ENCODE data around the gene SRRM1. TPM values are rescaled to one million over a fixed set of nuclear protein-coding genes. Genes with fewer than 3 reads are reported as not detected.

The SRRM1 gene
- total and polyA plus RNA-seq, 2 experiments from 2014 or later, result 118 to 666 TPM

GRCh38 chr1:24717887-24718650 lies 75.0 kb downstream of the SRRM1 start:
- H3K4me1 Mint-ChIP-seq, result no peaks in the 10 kb centered on the region; the same call in 2 of the 3 replicates
- H3K27me3 Mint-ChIP-seq (ENCODE audit: insufficient read depth, low read depth, poor library complexity), result peaks cover 9% of the 10 kb centered on the region
- no peak overlapping the region for H3K27ac Mint-ChIP-seq
- no peaks in the 10 kb centered on the region for H3K27me3 ChIP-seq (ENCODE audit: insufficient read depth)
- H3K36me3 ChIP-seq (ENCODE audit: insufficient read depth), result no peaks in the 10 kb centered on the region
- H3K27ac ChIP-seq (ENCODE audit: low read depth), result no peak overlapping the region
- no peaks in the 10 kb centered on the region for H3K4me1 ChIP-seq (ENCODE audit: insufficient read depth)
- no peaks in the 10 kb centered on the region for H3F3A ChIP-seq (replicated peaks; ENCODE audit: low read depth)
- H3K4me2 ChIP-seq, result no peak overlapping the region
- H3K79me2 ChIP-seq (replicated peaks; ENCODE audit: insufficient read depth), result no peaks in the 10 kb centered on the region
- no peaks in the 10 kb centered on the region for H4K20me1 ChIP-seq (replicated peaks; ENCODE audit: insufficient read depth)
- peaks cover 5% of the 10 kb centered on the region; the same call in 2 of the 3 replicates for H3K36me3 Mint-ChIP-seq (ENCODE audit: low read depth)
- DNase-seq (ENCODE audit: low spot score), result no peak
- no peak overlapping the region for H3K4me3 ChIP-seq
- H3K9me3 Mint-ChIP-seq, result peaks cover 9% of the 10 kb centered on the region
- TF ChIP-seq ZNF114 (CRISPR knock-in tag; IDR thresholded peaks at IDR 0.05) (no peak), ZNF462 (CRISPR knock-in tag; IDR thresholded peaks at IDR 0.05) (no peak)
- no peak overlapping the region for H3K4me3 Mint-ChIP-seq
- no peak for ATAC-seq
- H3K9me2 ChIP-seq (ENCODE audit: insufficient read depth), result no peaks in the 10 kb centered on the region
- no peak overlapping the region for H2AFZ ChIP-seq

- no peak overlapping the region for H3K4me3 Mint-ChIP-seq
- H3K27me3 Mint-ChIP-seq (ENCODE audit: insufficient read depth, low read depth, poor library complexity), result peaks cover 15% of the 10 kb centered on the region
- H3K9me3 Mint-ChIP-seq, result peaks cover 9% of the 10 kb centered on the region
- Histone ChIP-seq H3K4me2 (no peak overlapping the region), H3K9me2 (ENCODE audit: insufficient read depth) (no peaks in the 10 kb centered on the region), H3K4me1 (ENCODE audit: insufficient read depth) (peaks cover 10% of the 10 kb centered on the region), H3F3A (replicated peaks; ENCODE audit: low read depth) (no peaks in the 10 kb centered on the region; the same call in 1 of the 2 replicates), H3K79me2 (replicated peaks; ENCODE audit: insufficient read depth) (no peaks in the 10 kb centered on the region), H2AFZ (no peak overlapping the region), H3K27me3 (ENCODE audit: insufficient read depth) (no peaks in the 10 kb centered on the region), H3K27ac (ENCODE audit: low read depth) (no peak overlapping the region), H4K20me1 (replicated peaks; ENCODE audit: insufficient read depth) (no peaks in the 10 kb centered on the region), H3K36me3 (ENCODE audit: insufficient read depth) (no peaks in the 10 kb centered on the region), H3K4me3 (no peak overlapping the region)
- H3K27ac Mint-ChIP-seq, result no peak overlapping the region
- no peak for DNase-seq (ENCODE audit: low spot score)
- peaks cover 11% of the 10 kb centered on the region for H3K4me1 Mint-ChIP-seq
- ATAC-seq, result no peak
- H3K36me3 Mint-ChIP-seq (ENCODE audit: low read depth), result peaks cover 5% of the 10 kb centered on the region; the same call in 2 of the 3 replicates
- no peak for TF ChIP-seq ZNF462 (CRISPR knock-in tag; IDR thresholded peaks at IDR 0.05)
Measured at GRCh38 chr1:24720152-24720551, 77.0 kb downstream of the SRRM1 start.
